Activated naive CD4-positive, alpha-beta T cell treated with anti-CD3 and anti-CD28 coated beads, Interleukin-2, amount 10 ng/mL, durations not matched to agents 7 days and 5 days (primary cell): ENCODE data around the gene HBP1.

Source experiments
- CTCF ChIA-PET: fragments of 350-600 bp; sonication (Branson Sonifier 250); formaldehyde crosslinking; loops from one replicate; lab custom pipeline; 2021; ENCODE audit warnings: antibody characterized with exemption; lab: Charles Lee
- DNase-seq: peaks from one replicate; pipeline ENCODE4 v3.0.0-alpha.2; 2020
- H3K27ac Mint-ChIP-seq: one replicate; pipeline ENCODE4 v1.8.0; 2021; ENCODE audit warnings: mild to moderate bottlenecking, moderate library complexity, mixed read lengths
- H3K27me3 Mint-ChIP-seq: one replicate; pipeline ENCODE4 v1.8.0; 2021; ENCODE audit warnings: mild to moderate bottlenecking, mixed read lengths
- H3K36me3 Mint-ChIP-seq: one replicate; pipeline ENCODE4 v1.8.0; 2021; ENCODE audit warnings: mixed read lengths
- H3K4me1 Mint-ChIP-seq: one replicate; pipeline ENCODE4 v1.8.0; 2021; ENCODE audit warnings: mixed read lengths
- H3K4me3 Mint-ChIP-seq: one replicate; pipeline ENCODE4 v1.8.0; 2021; ENCODE audit warnings: mild to moderate bottlenecking, moderate library complexity, mixed read lengths
- H3K9me3 Mint-ChIP-seq: one replicate; pipeline ENCODE4 v1.8.0; 2021; ENCODE audit warnings: mixed read lengths

HBP1 gene

DNA sequence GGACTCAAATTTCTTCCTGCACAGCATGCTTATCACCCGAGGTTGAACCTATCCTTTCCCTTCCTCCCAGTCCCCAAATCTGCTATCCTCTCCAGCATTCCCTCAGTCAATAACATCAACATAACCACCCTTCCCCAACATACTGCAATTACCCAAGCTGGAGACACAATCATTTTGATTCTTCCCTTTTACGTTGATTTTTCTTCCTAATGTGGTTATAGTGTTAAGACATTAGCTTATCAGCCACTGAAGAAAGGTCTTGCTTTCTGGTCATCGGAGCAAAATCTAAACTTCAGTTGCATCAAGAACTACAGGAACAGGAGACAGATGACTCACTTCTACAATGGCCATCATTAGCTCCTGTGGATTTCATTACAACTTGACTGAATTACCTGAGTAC lies 3.5 kb upstream of the HBP1 start:
- Mint-ChIP-seq H3K4me3 (no peak overlapping the region), H3K27me3 (peaks cover 5% of the 10 kb centered on the region), H3K27ac (no peak overlapping the region), H3K9me3 (no peaks in the 10 kb centered on the region), H3K4me1 (peaks cover 25% of the 10 kb centered on the region), H3K36me3 (peaks cover 1% of the 10 kb centered on the region)
- CTCF ChIA-PET = interaction anchor here (0.7 kb wide), 1 partner anchor 18 kb away, joined by 3 read pairs; no protein-coding TSS in a partner anchor
- DNase-seq = no peak

DNA sequence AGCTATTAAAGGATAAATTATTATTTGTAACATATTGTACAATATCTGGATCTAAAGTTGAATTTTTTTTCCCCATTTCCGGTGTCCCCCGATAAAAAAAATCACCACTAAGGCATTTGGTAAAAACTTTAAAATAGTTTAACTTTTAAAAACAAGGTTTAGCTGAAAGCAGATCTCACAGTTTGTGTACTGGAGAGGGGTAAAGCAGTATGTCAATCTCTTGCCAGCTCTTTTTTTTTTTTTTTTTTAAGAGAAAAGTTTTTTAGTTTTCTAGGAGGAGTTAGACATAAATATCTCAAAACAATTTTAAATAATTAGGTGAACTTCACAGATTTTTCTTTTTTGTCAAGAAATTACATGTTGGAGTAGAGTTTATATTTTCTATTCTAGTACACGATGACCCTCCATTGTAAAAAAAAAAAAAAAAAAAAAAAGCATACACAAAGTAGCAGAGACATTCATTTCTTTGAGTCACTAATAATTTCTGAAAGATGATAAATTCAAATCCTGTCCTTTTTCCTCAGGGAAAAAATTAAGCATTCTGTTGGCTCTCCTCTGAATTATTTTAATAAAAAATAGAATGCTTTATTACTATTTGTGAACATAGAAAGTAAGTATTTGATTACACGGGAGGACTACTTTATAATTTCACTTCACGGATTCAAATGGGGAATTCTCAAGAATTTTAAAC lies 1.9 kb upstream of the HBP1 start:
- Mint-ChIP-seq H3K27ac (peak overlapping the region; percentile 100), H3K4me3 (peak overlapping the region; percentile 89), H3K4me1 (peaks cover 34% of the 10 kb centered on the region), H3K36me3 (peaks cover 3% of the 10 kb centered on the region), H3K27me3 (peaks cover 5% of the 10 kb centered on the region), H3K9me3 (no peaks in the 10 kb centered on the region)
- DNase-seq = no peak
- CTCF ChIA-PET = interaction anchor here (0.5 to 0.7 kb wide), 2 partner anchors 66 to 301 kb away, joined by 3 read pairs; no protein-coding TSS in a partner anchor

DNA sequence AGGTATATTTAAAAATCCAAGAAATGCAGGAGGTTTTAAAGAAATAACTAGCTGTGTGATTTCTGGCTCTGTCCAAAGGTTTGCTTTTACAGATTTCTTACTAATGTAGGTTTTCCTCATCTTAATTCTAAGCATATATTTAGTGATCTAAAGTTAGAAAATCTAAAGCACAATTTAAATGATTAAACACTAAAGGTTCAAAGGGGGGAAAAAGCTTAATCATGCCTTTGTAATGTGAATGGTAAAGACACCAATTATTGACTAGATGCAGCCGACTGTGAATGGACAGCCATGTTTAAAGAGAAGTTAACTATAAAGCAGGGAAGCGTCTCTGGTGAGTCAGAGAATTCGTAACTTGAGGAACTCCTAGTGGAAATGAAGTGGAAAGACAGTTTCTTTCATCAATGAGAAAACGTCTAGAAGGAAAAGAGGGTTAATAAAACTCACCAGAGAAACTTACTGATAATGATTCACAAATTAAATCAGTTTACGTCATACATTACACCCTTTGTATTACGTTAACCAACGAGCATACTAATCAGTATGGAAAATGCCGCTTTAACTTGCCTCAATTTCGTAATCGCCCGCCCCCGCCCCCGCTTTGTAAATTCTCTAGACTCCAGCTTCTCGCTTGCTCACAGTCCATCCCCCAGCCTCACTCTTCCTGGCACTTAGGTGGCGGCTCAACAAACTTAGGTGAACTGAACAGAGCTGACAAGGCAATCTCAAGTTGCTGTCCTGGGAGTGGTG lies 1.1 kb upstream of the HBP1 start:
- peak overlapping the region; percentile 89 for H3K4me3 Mint-ChIP-seq
- H3K36me3 Mint-ChIP-seq = peaks cover 3% of the 10 kb centered on the region
- no peak for DNase-seq
- peak overlapping the region; percentile 100 for H3K27ac Mint-ChIP-seq
- H3K9me3 Mint-ChIP-seq = no peaks in the 10 kb centered on the region
- peaks cover 5% of the 10 kb centered on the region for H3K27me3 Mint-ChIP-seq
- CTCF ChIA-PET = interaction anchor here (0.5 to 2.9 kb wide), 3 partner anchors 21 to 707 kb away, joined by 3 to 7 read pairs (median 3); no protein-coding TSS in a partner anchor
- H3K4me1 Mint-ChIP-seq = peaks cover 36% of the 10 kb centered on the region

DNA sequence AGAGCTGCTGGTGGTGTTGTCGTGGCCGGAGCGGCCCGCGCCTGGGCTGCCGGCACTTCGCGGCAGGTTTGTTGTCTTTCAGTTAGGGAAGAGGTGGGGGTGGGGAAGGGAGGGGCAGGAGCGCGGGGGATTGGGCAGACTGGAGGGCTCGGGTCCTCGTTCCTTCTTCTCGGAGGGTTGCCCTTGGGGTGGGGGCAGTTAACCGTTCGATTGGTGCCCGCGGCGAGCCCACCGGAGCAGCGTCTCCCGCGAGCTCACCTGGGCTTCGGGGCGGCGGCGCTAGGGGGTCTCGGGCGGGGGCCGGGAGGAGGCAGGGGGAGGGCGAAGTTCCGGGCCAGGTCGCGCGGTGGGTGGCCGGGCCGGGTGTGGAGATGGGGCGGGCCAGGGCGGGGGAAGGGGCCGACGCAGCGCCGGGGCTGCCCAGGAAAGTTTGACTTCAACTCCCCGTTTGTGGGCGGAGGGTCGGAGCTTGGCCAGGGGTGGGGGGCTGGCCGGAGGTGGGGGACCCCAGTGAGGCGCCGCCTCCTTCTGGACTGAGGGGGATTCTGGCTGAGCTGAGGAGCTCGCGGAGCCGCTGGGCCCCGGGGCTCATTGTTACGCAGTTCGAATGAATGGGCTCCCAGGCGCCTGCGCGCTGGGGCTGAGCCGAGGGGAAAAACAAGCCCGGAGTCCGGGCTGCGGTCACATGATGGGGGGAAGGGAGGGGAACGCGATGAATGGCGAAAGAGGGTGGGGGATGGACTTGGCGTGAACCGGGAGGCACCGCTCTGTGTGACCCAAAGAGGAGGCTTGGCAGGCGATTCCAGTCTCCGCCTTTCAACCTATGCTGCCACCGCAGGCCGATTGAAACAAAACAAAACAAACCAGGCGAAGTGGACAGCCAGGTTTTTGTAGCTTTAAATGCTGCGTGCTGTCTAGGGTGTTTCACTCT lies 582 bp downstream of the HBP1 start:
- CTCF ChIA-PET = interaction anchor here (0.5 to 2.9 kb wide), 3 partner anchors 12 to 705 kb away, joined by 3 to 7 read pairs (median 3); no protein-coding TSS in a partner anchor
- peak overlapping the region; percentile 89 for H3K4me3 Mint-ChIP-seq
- H3K27ac Mint-ChIP-seq = peak overlapping the region; percentile 100
- DNase-seq = peak; percentile 90
- H3K27me3 Mint-ChIP-seq = peaks cover 5% of the 10 kb centered on the region
- H3K9me3 Mint-ChIP-seq = no peaks in the 10 kb centered on the region
- peaks cover 53% of the 10 kb centered on the region for H3K4me1 Mint-ChIP-seq
- H3K36me3 Mint-ChIP-seq = peaks cover 9% of the 10 kb centered on the region

DNA sequence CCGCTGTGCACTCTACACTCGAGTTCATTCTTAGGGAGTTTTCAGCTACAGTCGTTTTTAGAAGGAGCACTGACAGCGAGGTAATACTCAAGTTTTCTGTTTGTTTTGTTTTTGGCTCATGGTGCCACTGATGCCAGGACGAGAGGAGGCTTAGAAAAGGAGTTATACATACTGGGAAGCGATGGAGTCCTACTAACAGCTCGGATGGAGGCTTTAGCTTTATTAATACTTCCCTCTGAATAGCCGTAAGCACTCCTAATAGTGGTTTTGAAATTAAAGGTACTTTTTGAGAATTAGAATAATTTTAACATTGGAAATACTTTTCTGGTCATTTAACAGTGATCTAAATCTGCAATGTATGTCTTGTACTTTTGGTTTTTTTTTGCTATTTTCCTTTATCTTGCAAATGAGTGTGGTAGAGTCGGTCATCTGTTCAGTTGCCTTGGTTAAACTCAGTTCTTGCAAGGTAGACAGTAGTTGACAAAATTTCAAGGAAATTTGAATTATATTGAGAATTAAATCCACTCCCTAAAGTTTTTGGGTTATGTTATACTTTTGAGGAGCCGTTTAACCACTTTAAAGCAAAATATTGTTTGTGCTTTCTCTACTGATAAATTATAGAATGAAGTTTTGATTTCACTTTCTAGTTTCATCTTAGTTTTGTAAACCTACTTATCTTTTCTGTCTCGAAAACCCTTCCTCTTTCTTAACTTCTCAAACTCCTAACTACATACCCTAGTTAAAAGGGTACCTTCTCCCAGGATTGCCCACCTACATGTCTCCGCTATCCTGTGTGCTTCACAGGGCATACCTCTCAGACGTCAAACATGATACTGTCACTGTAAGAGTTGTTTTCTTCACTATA lies 1.5 kb downstream of the HBP1 start:
- no peak for DNase-seq
- Mint-ChIP-seq H3K27me3 (peaks cover 2% of the 10 kb centered on the region), H3K36me3 (peaks cover 9% of the 10 kb centered on the region), H3K9me3 (no peaks in the 10 kb centered on the region), H3K4me1 (peaks cover 54% of the 10 kb centered on the region), H3K27ac (peak overlapping the region; percentile 100), H3K4me3 (peak overlapping the region; percentile 89)
- CTCF ChIA-PET = interaction anchor here (0.5 to 2.9 kb wide), 3 partner anchors 11 to 705 kb away, joined by 3 to 7 read pairs (median 3); no protein-coding TSS in a partner anchor

DNA sequence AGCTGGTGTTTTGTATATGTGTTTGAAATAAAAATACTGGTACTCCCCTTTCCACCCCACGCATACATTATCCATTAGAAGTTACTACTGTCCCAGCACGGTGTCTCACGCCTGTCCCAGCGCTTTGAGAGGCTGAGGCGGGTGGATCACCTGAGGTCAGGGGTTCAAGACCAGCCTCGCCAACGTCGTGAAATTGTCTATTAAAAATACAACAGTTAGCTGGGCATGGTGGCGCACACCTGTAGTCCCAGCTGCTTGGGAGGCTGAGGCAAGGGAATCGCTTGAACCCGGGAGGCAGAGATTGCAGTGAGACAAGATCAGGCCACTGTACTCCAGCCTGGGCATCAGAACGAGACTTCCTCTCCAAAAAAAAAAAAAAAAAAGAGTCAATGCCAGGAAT lies 2.7 kb downstream of the HBP1 start:
- CTCF ChIA-PET = interaction anchor here (0.7 kb wide), 1 partner anchor 329 kb away, joined by 3 read pairs; no protein-coding TSS in a partner anchor
- H3K9me3 Mint-ChIP-seq = no peaks in the 10 kb centered on the region
- DNase-seq = no peak
- H3K36me3 Mint-ChIP-seq = peaks cover 9% of the 10 kb centered on the region
- no peaks in the 10 kb centered on the region for H3K27me3 Mint-ChIP-seq
- H3K27ac Mint-ChIP-seq = peak overlapping the region; percentile 49
- peaks cover 49% of the 10 kb centered on the region for H3K4me1 Mint-ChIP-seq
- peak overlapping the region; percentile 29 for H3K4me3 Mint-ChIP-seq

DNA sequence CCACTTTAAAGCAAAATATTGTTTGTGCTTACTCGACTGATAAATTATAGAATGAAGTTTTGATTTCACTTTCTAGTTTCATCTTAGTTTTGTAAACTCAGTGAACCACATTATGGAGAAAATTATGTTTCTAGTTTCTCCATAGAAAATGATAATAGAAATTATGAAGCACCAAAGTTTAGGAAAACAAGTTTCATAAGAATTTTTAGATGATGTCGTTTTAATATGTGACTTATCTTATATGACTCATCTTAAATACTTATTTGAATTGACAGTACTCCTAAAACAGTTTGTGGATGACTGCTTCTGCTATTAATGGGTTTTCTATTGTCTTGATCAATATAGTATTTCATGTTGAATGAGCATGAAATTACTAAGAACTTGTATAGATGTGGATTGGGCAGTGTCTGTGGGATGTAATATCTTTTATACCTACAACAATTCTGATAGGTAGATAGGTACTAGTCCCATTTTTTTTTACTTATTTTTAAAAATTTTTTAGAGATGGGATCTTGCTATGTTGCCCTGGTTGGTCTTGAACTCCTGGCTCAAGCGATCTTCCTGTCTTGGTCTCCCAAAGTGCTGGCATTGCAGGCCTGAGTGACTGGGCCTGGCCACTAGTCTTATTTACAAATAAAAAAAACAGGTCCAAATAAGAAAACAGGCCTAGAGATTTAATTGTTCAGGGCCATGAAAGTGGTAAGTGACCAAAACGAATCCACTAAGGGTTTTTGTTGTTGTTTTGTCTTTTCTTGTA lies 3.7 kb downstream of the HBP1 start:
- Mint-ChIP-seq H3K36me3 (peaks cover 9% of the 10 kb centered on the region), H3K27ac (no peak overlapping the region), H3K27me3 (no peaks in the 10 kb centered on the region), H3K9me3 (no peaks in the 10 kb centered on the region), H3K4me3 (no peak overlapping the region), H3K4me1 (peaks cover 41% of the 10 kb centered on the region)
- no peak for DNase-seq
- CTCF ChIA-PET = interaction anchor here (0.7 kb wide), 1 partner anchor 328 kb away, joined by 3 read pairs; no protein-coding TSS in a partner anchor

DNA sequence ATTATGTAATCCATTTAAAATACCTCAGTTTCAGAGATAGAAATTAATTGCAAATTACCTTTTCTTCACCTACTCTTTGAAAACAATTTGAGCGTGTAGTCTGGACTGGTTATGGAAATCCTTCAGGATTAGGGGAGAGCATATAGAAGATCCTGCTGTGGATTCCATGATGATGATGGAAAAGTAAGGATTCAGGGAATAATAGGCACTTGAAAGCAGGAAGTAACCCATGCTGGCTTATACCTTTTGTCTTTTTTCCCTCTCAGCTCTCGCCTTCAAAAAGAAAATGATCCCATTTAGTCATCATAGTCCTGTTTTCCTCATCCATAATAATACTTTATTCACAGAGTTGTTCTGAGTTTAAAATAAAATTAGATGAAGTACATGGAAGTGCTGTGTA lies 4.4 kb downstream of the HBP1 start:
- Mint-ChIP-seq H3K27ac (no peak overlapping the region), H3K27me3 (no peaks in the 10 kb centered on the region), H3K4me1 (peaks cover 33% of the 10 kb centered on the region), H3K4me3 (no peak overlapping the region), H3K36me3 (peaks cover 9% of the 10 kb centered on the region), H3K9me3 (no peaks in the 10 kb centered on the region)
- DNase-seq = no peak
- CTCF ChIA-PET = no interaction called here

DNA sequence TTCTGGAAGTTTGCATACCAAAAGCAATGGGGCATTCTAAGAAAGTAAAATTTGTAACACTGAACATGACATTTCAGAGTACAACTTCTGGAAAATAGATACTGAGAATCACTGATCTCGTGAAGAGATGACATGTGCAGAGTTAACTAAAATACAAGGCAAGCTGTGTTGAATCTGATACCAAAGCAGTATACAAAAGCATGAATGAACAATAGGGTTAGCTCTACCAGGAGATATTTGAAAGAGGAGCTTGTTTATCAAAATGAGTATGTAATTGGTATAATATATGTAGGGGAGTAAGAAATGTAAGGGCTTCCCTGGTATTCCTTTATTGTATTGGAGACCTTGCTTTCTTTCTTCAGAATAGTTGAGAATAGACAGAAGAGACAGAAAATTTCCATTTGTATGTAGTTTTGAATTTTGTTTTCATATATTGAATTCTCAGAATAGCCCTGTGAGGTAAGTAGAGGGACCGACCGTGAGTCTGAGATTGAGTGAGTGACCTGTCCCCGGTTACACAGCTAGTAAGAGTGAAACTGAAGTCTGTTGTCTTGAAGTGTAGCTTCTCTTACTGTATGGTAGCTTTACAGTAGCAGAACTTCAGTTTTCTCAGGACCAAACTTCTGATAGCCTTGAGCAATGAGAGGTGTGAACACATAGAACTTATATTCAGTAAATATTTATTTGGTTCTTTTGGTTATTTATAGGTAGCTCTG lies 5.0 kb downstream of the HBP1 start:
- no peaks in the 10 kb centered on the region for H3K9me3 Mint-ChIP-seq
- CTCF ChIA-PET = interaction anchor here (0.5 kb wide), 1 partner anchor 707 kb away, joined by 3 read pairs; no protein-coding TSS in a partner anchor
- DNase-seq = no peak
- H3K4me3 Mint-ChIP-seq = no peak overlapping the region
- H3K27ac Mint-ChIP-seq = no peak overlapping the region
- H3K36me3 Mint-ChIP-seq = peaks cover 9% of the 10 kb centered on the region
- H3K27me3 Mint-ChIP-seq = no peaks in the 10 kb centered on the region
- peaks cover 32% of the 10 kb centered on the region for H3K4me1 Mint-ChIP-seq

DNA sequence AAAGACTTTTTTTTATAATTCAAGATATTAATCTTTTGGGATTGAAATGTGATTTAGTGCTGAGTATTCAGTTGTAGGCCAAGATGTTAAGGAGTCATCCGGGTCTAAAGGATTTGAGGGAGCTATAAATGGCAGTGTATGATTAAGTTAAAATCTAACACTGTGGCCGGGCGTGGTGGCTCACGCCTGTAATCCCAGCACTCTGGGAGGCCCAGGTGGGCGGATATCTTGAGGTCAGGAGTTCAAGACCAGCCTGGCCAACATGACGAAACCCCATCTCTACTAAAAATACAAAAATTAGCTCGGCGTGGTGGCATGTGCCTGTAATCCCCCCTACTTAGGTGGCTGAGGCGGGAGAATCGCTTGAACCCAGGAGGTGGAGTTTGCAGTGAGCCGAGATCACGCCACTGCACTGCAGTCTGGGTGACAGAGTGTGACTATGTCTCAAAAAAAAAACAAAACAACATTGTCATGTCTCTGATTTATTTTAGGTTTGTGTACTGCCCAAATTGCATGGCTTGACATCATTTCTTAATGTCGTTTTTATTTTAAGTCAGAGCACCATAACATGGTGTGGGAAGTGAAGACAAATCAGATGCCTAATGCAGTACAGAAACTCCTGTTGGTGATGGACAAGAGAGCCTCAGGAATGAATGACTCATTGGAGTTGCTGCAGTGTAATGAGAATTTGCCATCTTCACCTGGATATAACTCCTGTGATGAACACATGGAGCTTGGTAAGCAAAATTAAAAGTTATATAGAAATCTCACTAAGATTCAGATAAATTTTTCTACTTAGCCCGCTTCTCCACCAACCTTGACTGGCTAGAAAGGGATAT lies 10.7 kb downstream of the HBP1 start:
- no peak for DNase-seq
- peaks cover 18% of the 10 kb centered on the region for H3K36me3 Mint-ChIP-seq
- CTCF ChIA-PET = interaction anchor here (1.5 kb wide), 1 partner anchor 695 kb away, joined by 4 read pairs; no protein-coding TSS in a partner anchor
- H3K27ac Mint-ChIP-seq = no peak overlapping the region
- peaks cover 3% of the 10 kb centered on the region for H3K4me1 Mint-ChIP-seq
- no peak overlapping the region for H3K4me3 Mint-ChIP-seq
- no peaks in the 10 kb centered on the region for H3K9me3 Mint-ChIP-seq
- no peaks in the 10 kb centered on the region for H3K27me3 Mint-ChIP-seq

DNA sequence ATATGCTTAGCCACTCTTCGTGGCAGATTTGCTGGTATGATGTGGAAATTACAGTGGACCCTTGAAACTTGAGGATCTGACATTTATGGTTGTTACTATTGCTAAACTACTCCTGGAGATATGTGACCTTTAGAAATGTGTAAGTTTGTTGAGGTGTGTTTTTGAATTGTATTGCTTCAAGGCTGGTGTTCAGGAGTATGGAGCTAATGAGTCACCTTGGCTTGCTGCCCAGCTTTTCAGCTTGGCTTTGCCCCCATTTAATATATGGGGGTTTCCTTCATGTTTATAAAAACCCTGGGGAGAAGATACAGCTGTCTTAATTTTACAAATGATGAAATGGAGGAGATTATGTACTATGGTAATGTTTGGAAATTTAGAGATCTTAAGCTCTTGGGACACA lies 11.6 kb downstream of the HBP1 start:
- no peak overlapping the region for H3K4me3 Mint-ChIP-seq
- H3K4me1 Mint-ChIP-seq = peaks cover 3% of the 10 kb centered on the region
- DNase-seq = no peak
- H3K27ac Mint-ChIP-seq = no peak overlapping the region
- H3K9me3 Mint-ChIP-seq = no peaks in the 10 kb centered on the region
- no peaks in the 10 kb centered on the region for H3K27me3 Mint-ChIP-seq
- CTCF ChIA-PET = no interaction called here
- peaks cover 22% of the 10 kb centered on the region for H3K36me3 Mint-ChIP-seq
